ENCODE measurements around the gene HTR1A. TPM values are rescaled to one million over a fixed set of nuclear protein-coding genes. Genes with fewer than 3 reads are reported as not detected.

The HTR1A gene
- total and polyA plus RNA-seq, 4 donors, result not detected

GRCh38 chr5:63958654-63959053 is 3.6 kb downstream of the HTR1A start:
- Histone ChIP-seq H3K4me3 (ENCODE audit: low read depth in 1 of 3, low read length in 3 of 3) (no peak overlapping the region), H3K4me1 (ENCODE audit: control insufficient read depth in 4 of 4, insufficient read depth in 4 of 4, low read length in 3 of 4) (no peaks in the 10 kb centered on the region)
- 16% methylated on average over 3 of the region's 3 CpGs for WGBS

GRCh38 chr5:63957617-63958016 is 4.6 kb downstream of the HTR1A start:
- peaks cover 5 to 15% (median 6%) of the 10 kb centered on the region in 4 donors for H3K27me3 ChIP-seq (ENCODE audit: control insufficient read depth in 4 of 4, insufficient read depth in 4 of 4, low read length in 3 of 4)
- H3K4me1 ChIP-seq (ENCODE audit: control insufficient read depth in 4 of 4, insufficient read depth in 4 of 4, low read length in 3 of 4), result no peaks in the 10 kb centered on the region
- H3K9ac ChIP-seq (ENCODE audit: low read depth in 1 of 2, low read length in 2 of 2), result no peak overlapping the region
- H3K4me3 ChIP-seq (ENCODE audit: low read depth in 1 of 3, low read length in 3 of 3), result no peak overlapping the region
- WGBS, result 73% methylated on average over 2 of the region's 2 CpGs
- peaks cover 0 to 2% (median 0%) of the 10 kb centered on the region in 4 donors for H3K9me3 ChIP-seq (ENCODE audit: control insufficient read depth in 4 of 4, low read length in 3 of 4)
- no peak overlapping the region for H3K27ac ChIP-seq (ENCODE audit: low read depth in 1 of 2, low read length in 2 of 2)
- no peak for DNase-seq (ENCODE audit: low spot score)
- TF ChIP-seq CTCF (IDR thresholded peaks at IDR 0.05; ENCODE audit: low read depth, low read length, missing input control), result no peak
- TF ChIP-seq MAX (IDR thresholded peaks at IDR 0.05), result no peak
- TF ChIP-seq GABPA (IDR thresholded peaks at IDR 0.05 in 1 of 2, conservative IDR thresholded peaks at IDR 0.05 in 1 of 2), result no peak
- TF ChIP-seq FOXA2 (IDR thresholded peaks at IDR 0.05), result no peak
- no peak for TF ChIP-seq HNF4A (conservative IDR thresholded peaks at IDR 0.05)
- no peak for TF ChIP-seq ATF3 (IDR thresholded peaks at IDR 0.05)
- no peak for TF ChIP-seq RAD21 (IDR thresholded peaks at IDR 0.05)
- TF ChIP-seq ZBTB33 (IDR thresholded peaks at IDR 0.05), result no peak
- TF ChIP-seq JUND (IDR thresholded peaks at IDR 0.05), result no peak
- TF ChIP-seq NR2F2 (IDR thresholded peaks at IDR 0.05), result no peak
- no peak for TF ChIP-seq REST (IDR thresholded peaks at IDR 0.05)
- no peak for TF ChIP-seq EGR1 (IDR thresholded peaks at IDR 0.05; ENCODE audit: low read depth in 2 of 2)
- TF ChIP-seq YY1 (IDR thresholded peaks at IDR 0.05), result no peak
- TF ChIP-seq TAF1 (conservative IDR thresholded peaks at IDR 0.05), result no peak
- TF ChIP-seq SP1 (IDR thresholded peaks at IDR 0.05), result no peak
- no peak for TF ChIP-seq FOXA1 (IDR thresholded peaks at IDR 0.05)
- no peak for TF ChIP-seq RXRA (IDR thresholded peaks at IDR 0.05)
- no peaks in the 10 kb centered on the region for H3K36me3 ChIP-seq (ENCODE audit: control insufficient read depth in 4 of 4, insufficient read depth in 3 of 4, low read depth in 1 of 4, low read length in 3 of 4)

More at GRCh38 chr5:63958654-63959053, 3.6 kb downstream of the HTR1A start:
- H3K9me3 ChIP-seq (ENCODE audit: control insufficient read depth in 4 of 4, low read length in 3 of 4), result peaks cover 0 to 2% (median 0%) of the 10 kb centered on the region in 4 donors
- TF ChIP-seq FOXA2 (IDR thresholded peaks at IDR 0.05), result no peak
- TF ChIP-seq RXRA (IDR thresholded peaks at IDR 0.05), result no peak
- TF ChIP-seq YY1 (IDR thresholded peaks at IDR 0.05), result no peak
- no peak for TF ChIP-seq ZBTB33 (IDR thresholded peaks at IDR 0.05)
- no peak overlapping the region for H3K9ac ChIP-seq (ENCODE audit: low read depth in 1 of 2, low read length in 2 of 2)
- no peak for DNase-seq (ENCODE audit: low spot score)
- no peaks in the 10 kb centered on the region for H3K36me3 ChIP-seq (ENCODE audit: control insufficient read depth in 4 of 4, insufficient read depth in 3 of 4, low read depth in 1 of 4, low read length in 3 of 4)
- no peak overlapping the region for H3K27ac ChIP-seq (ENCODE audit: low read depth in 1 of 2, low read length in 2 of 2)
- peaks cover 5 to 15% (median 6%) of the 10 kb centered on the region in 4 donors for H3K27me3 ChIP-seq (ENCODE audit: control insufficient read depth in 4 of 4, insufficient read depth in 4 of 4, low read length in 3 of 4)
